ENCODE results near the gene PPP1R26.

Gene PPP1R26

GRCh38 chr9:135521608-135522095, 42.1 kb downstream of the PPP1R26 start:
- no peak for TF ChIP-seq SPI1 (IDR thresholded peaks at IDR 0.05; ENCODE audit: borderline replicate concordance, low read depth)
- no peak for TF ChIP-seq POLR2AphosphoS5 (IDR thresholded peaks at IDR 0.05; ENCODE audit: low read depth)
- TF ChIP-seq CTCF (IDR thresholded peaks at IDR 0.05; ENCODE audit: insufficient read depth, low read length): no peak
- TF ChIP-seq, protein P1, sequence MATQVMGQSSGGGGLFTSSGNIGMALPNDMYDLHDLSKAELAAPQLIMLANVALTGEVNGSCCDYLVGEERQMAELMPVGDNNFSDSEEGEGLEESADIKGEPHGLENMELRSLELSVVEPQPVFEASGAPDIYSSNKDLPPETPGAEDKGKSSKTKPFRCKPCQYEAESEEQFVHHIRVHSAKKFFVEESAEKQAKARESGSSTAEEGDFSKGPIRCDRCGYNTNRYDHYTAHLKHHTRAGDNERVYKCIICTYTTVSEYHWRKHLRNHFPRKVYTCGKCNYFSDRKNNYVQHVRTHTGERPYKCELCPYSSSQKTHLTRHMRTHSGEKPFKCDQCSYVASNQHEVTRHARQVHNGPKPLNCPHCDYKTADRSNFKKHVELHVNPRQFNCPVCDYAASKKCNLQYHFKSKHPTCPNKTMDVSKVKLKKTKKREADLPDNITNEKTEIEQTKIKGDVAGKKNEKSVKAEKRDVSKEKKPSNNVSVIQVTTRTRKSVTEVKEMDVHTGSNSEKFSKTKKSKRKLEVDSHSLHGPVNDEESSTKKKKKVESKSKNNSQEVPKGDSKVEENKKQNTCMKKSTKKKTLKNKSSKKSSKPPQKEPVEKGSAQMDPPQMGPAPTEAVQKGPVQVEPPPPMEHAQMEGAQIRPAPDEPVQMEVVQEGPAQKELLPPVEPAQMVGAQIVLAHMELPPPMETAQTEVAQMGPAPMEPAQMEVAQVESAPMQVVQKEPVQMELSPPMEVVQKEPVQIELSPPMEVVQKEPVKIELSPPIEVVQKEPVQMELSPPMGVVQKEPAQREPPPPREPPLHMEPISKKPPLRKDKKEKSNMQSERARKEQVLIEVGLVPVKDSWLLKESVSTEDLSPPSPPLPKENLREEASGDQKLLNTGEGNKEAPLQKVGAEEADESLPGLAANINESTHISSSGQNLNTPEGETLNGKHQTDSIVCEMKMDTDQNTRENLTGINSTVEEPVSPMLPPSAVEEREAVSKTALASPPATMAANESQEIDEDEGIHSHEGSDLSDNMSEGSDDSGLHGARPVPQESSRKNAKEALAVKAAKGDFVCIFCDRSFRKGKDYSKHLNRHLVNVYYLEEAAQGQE (IDR thresholded peaks at IDR 0.05; ENCODE audit: insufficient replicate concordance, low read depth): no peak
- no peak for TF ChIP-seq GABPA (IDR thresholded peaks at IDR 0.05; ENCODE audit: low read depth)
- no peak overlapping the region for H3K4me3 ChIP-seq (replicated peaks; ENCODE audit: insufficient read depth, low read length)
- H3K27me3 ChIP-seq (ENCODE audit: insufficient read depth, poor library complexity, severe bottlenecking): peaks cover 2% of the 10 kb centered on the region
- no peak for DNase-seq (ENCODE audit: low read depth in 1 of 2, low spot score in 1 of 2)
- H3K27ac ChIP-seq (replicated peaks): no peak overlapping the region

DNA sequence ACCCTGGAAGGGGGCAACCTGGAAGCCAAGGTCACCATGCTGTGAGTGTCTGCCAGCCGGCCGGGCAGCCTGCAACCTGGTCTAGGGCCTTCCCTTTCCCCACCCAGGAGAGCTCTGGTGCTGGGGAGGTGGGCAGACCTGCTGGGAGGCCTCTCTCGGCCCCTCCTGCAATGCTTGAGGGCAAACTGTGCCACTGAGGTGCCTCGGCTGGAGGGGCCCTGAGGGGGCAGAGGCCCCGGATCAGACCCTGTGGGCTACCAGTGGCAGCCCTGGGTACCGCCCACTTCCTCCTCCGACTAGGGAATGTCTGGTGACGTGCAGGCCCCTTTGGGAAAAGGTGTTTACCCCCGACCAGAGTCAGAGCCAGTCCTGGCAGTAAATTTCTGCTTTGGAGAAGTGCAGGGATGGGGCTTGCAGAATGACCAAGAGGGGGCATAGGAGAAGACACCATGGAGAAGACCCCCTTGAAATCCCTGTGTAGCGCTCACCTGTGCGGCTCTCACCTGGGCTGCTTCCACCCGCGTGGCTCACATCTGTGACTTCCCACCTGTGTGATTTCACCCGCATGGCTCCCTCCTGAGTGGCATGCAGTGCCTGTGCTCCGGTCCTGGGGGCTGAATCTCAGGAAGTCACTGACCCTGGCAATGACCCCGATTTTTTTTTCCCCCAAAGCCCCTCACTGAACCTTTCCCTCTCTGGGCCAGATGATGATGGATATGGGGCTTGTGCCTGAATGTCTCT, 42.7 kb downstream of the PPP1R26 start:
- TF ChIP-seq POLR2AphosphoS5 (IDR thresholded peaks at IDR 0.05; ENCODE audit: low read depth) (no peak), CTCF (IDR thresholded peaks at IDR 0.05; ENCODE audit: insufficient read depth, low read length) (no peak), GABPA (IDR thresholded peaks at IDR 0.05; ENCODE audit: low read depth) (no peak), SPI1 (IDR thresholded peaks at IDR 0.05; ENCODE audit: borderline replicate concordance, low read depth) (no peak)
- TF ChIP-seq, protein P1 (IDR thresholded peaks at IDR 0.05; ENCODE audit: insufficient replicate concordance, low read depth): no peak
- DNase-seq (ENCODE audit: low read depth in 1 of 2, low spot score in 1 of 2): no peak
- no peak overlapping the region for H3K4me3 ChIP-seq (replicated peaks; ENCODE audit: insufficient read depth, low read length)
- peaks cover 2% of the 10 kb centered on the region for H3K27me3 ChIP-seq (ENCODE audit: insufficient read depth, poor library complexity, severe bottlenecking)
- H3K27ac ChIP-seq (replicated peaks): no peak overlapping the region

DNA sequence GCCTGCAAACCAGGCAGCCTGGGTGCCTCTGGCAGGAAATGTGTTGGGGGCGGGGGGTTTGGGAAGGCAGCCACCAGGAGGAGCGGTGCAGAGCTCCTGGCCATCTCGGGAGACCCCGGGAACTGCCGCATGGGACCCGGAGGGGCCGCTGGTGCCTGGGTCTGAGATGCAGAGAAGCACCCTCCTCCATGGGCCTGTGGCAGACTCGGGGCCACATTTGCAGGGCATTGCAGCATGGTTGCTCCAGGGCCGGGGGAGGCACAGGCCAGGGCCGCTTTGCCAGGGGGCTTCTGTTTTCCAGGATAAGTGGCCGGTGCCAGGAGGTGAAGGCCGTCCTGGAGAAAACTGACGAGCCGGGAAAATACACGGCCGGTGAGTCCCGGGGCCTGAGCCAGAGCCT, 43.3 kb downstream of the PPP1R26 start:
- no peak for DNase-seq (ENCODE audit: low read depth in 1 of 2, low spot score in 1 of 2)
- TF ChIP-seq, protein P1 (IDR thresholded peaks at IDR 0.05; ENCODE audit: insufficient replicate concordance, low read depth): no peak
- TF ChIP-seq POLR2AphosphoS5 (IDR thresholded peaks at IDR 0.05; ENCODE audit: low read depth) (no peak), GABPA (IDR thresholded peaks at IDR 0.05; ENCODE audit: low read depth) (no peak), SPI1 (IDR thresholded peaks at IDR 0.05; ENCODE audit: borderline replicate concordance, low read depth) (no peak), CTCF (IDR thresholded peaks at IDR 0.05; ENCODE audit: insufficient read depth, low read length) (no peak)

More for the DNA sequence above, 43.3 kb downstream of the PPP1R26 start:
- Histone ChIP-seq H3K27me3 (ENCODE audit: insufficient read depth, poor library complexity, severe bottlenecking) (peaks cover 2% of the 10 kb centered on the region), H3K4me3 (replicated peaks; ENCODE audit: insufficient read depth, low read length) (no peak overlapping the region), H3K27ac (replicated peaks) (no peak overlapping the region)
